K562 (cell line): ENCODE results near the gene ZSWIM4. TPM values are rescaled to one million over a fixed set of nuclear protein-coding genes. Genes with fewer than 3 reads are reported as not detected.
A peak's percentile ranks its signal among the peaks of the same experiment; 100 is the strongest.

Source experiments
- ATF1 ChIP-seq, 2 experiments: fragments of 450-650 bp in 1 of 2; IDR thresholded peaks; 2 replicates each; pipeline ENCODE4 v1.6.1; 2016; ENCODE audit warnings: missing compliant biosample characterization in 1 of 2, missing genetic modification characterization in 1 of 2
- CSDE1 ChIP-seq, 2 experiments: fragments of 450-650 bp; IDR thresholded peaks; 2 replicates each; pipeline ENCODE4 v1.6.1; 2016; ENCODE audit warnings: mild to moderate bottlenecking in 1 of 2
- HDAC3 ChIP-seq: fragments of 450-650 bp; IDR thresholded peaks from 2 replicates; pipeline ENCODE4 v1.6.1; 2018; ENCODE audit warnings: borderline replicate concordance, mild to moderate bottlenecking, moderate library complexity; ENCODE audit not compliant: partially characterized antibody
- HNRNPH1 ChIP-seq: fragments of 200-400 bp; formaldehyde crosslinking; optimal IDR thresholded peaks from 2 replicates; pipeline ENCODE3; 2017; ENCODE audit warnings: low read depth, mild to moderate bottlenecking, low read length, moderate library complexity
- NUFIP1 ChIP-seq: fragments of 450-650 bp; IDR thresholded peaks from 2 replicates; pipeline ENCODE4 v1.6.1; 2018; ENCODE audit not compliant: partially characterized antibody
- POLR2AphosphoS5 ChIP-seq: IDR thresholded peaks from 2 replicates; pipeline ENCODE4 v1.6.1; 2011; ENCODE audit warnings: mild to moderate bottlenecking, low read depth, low read length, moderate library complexity; ENCODE audit not compliant: control insufficient read depth, insufficient read depth
- POLR2B ChIP-seq: fragments of 450-650 bp; IDR thresholded peaks from 2 replicates; pipeline ENCODE4 v1.6.1; 2018; ENCODE audit warnings: low read depth; ENCODE audit not compliant: partially characterized antibody
- PTBP1 ChIP-seq: fragments of 200-400 bp; formaldehyde crosslinking; IDR thresholded peaks from 2 replicates; pipeline ENCODE4 v1.6.1; 2017; ENCODE audit warnings: low read depth, low read length
- RBM17 ChIP-seq: fragments of 200-400 bp; formaldehyde crosslinking; IDR thresholded peaks from 2 replicates; pipeline ENCODE4 v1.6.1; 2017; ENCODE audit warnings: low read depth, mild to moderate bottlenecking, low read length, borderline replicate concordance
- RNF2 ChIP-seq: sonication (generic); IDR thresholded peaks from 2 replicates; pipeline ENCODE4 v1.6.1; 2016
- SAFB2 ChIP-seq: fragments of 200-400 bp; formaldehyde crosslinking; IDR thresholded peaks from 2 replicates; pipeline ENCODE4 v1.6.1; 2018; ENCODE audit warnings: borderline replicate concordance, low read length, low read depth, moderate library complexity; ENCODE audit not compliant: severe bottlenecking
- SMARCE1 ChIP-seq: fragments of 450-650 bp; IDR thresholded peaks from 2 replicates; pipeline ENCODE4 v1.7.1; 2016; ENCODE audit warnings: mild to moderate bottlenecking
- TAL1 ChIP-seq: fragments of 450-650 bp; IDR thresholded peaks from 2 replicates; pipeline ENCODE4 v1.6.1; 2016; ENCODE audit warnings: mild to moderate bottlenecking
- THRAP3 ChIP-seq: fragments of 450-650 bp; IDR thresholded peaks from 2 replicates; pipeline ENCODE4 v1.6.1; 2016; ENCODE audit warnings: mild to moderate bottlenecking, inconsistent platforms, borderline replicate concordance
- ZNF785 ChIP-seq: fragments of 250-450 bp; sonication (Bioruptor Pico); IDR thresholded peaks from 2 replicates; pipeline ENCODE4 v1.4.0; 2020; ENCODE audit warnings: mild to moderate bottlenecking
- polyA plus RNA-seq, 8 experiments: library from polyadenylated mRNA; depleted of rRNA in 4 of 8; stranded (reverse) in 5 of 8; unstranded in 3 of 8; fragments of >200 nt; fragmentation: Nextera tagmentation in 2 of 8; fragmentation: Illumina TruSeq in 1 of 8; extraction: Ambion mirVana in 2 of 8; extraction: Trizol in 1 of 8; gene quantifications; 2 replicates each; pipeline versions ENCODE4 v1.2.1 to v1.2.3, GENCODE V29; 2011 to 2014; ENCODE audit warnings: inconsistent platforms in 1 of 8, missing spikeins in 1 of 8
- total RNA-seq, 7 experiments: library from RNA; depleted of rRNA in 6 of 7; stranded (reverse); fragments of >200 nt in 6 of 7; fragmentation: Illumina TruSeq in 2 of 7; extraction: Trizol in 2 of 7; gene quantifications; 2 replicates each; pipeline versions ENCODE4 v1.2.1 to v1.2.3, GENCODE V29; 2011 to 2021; ENCODE audit warnings: low replicate concordance in 1 of 7
- TF ChIP-seq, protein P1 (sequence below): sonication (generic); formaldehyde crosslinking; IDR thresholded peaks from 2 replicates; pipeline ENCODE4 v1.8.0; 2022; ENCODE audit warnings: mild to moderate bottlenecking, missing genetic modification reagents, borderline replicate concordance
- TF ChIP-seq, protein P2 (sequence below), 3 experiments: IDR thresholded peaks in 2 of 3; conservative IDR thresholded peaks in 1 of 3; 2 replicates each; pipeline ENCODE4 v1.5.1; 2011 to 2012; ENCODE audit warnings: low read length in 3 of 3, mild to moderate bottlenecking in 3 of 3, control low read depth in 2 of 3, improper control_type of control experiment in 1 of 3, inconsistent platforms in 1 of 3, low read depth in 1 of 3, mixed read lengths in 1 of 3, moderate library complexity in 1 of 3; ENCODE audit not compliant: insufficient read depth in 2 of 3
- TF ChIP-seq, protein P3 (sequence below): fragments of 450-650 bp; formaldehyde crosslinking; conservative IDR thresholded peaks from 2 replicates; pipeline ENCODE4 v1.4.0; 2022; ENCODE audit warnings: mild to moderate bottlenecking, missing genetic modification characterization
- TF ChIP-seq, protein P4 (sequence below), 2 experiments: fragments of 450-650 bp in 1 of 2; sonication (generic) in 1 of 2; formaldehyde crosslinking in 1 of 2; IDR thresholded peaks in 1 of 2; conservative IDR thresholded peaks in 1 of 2; 2 replicates each; pipeline versions ENCODE4 v1.6.1 to v1.8.1; 2016 to 2023; ENCODE audit warnings: mild to moderate bottlenecking in 2 of 2, moderate library complexity in 2 of 2, inconsistent platforms in 1 of 2, missing genetic modification reagents in 1 of 2

ZSWIM4 gene
- total and polyA plus RNA-seq, 9 of the 15 experiments (the other 6 are each of a cell fraction or from before 2014, with no cell fraction given) = 0.25 to 3.7 (median 0.79) TPM; not detected in 2

DNA sequence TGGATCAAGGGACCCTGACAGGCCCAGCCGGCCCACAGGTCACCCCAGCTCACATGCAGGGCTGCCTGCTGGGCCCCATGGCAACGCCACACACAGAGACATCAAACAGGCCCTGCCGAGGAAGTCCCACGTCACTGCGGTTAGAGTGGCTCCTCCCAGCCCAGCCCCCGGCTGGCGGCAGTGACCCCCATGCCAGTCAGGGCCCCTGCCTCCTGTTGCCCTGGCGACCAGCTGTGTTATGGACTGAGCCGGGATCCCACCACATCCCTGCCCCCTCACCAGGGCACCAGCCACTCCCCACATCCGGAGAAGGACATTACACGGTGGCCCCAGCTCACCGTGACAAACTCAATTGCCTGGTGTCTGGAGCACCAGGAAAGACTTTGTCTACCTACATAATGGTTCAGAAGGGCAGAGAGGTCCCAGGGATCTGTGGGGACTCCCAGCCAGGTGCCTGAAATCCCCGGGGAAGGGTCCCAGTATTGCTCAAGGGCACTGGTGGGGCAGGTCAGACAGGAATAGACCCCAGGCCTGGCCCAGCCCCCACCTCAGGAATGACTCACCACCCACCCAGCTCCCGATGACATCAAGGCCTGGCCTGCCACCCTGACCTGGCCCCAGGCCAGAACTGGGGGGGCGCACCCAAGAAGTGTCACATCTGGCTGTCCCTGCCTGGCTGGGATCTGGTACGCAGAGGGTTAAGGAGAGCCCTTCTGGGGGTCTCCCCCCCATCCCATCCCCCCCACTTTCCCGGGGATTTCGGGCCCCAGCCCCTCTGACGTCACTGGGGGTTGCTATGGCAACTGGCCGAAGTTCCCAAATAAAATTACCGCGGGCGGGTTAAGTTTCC, 51.5 kb downstream of the ZSWIM4 start (continued):
- TF ChIP-seq, protein P1, sequence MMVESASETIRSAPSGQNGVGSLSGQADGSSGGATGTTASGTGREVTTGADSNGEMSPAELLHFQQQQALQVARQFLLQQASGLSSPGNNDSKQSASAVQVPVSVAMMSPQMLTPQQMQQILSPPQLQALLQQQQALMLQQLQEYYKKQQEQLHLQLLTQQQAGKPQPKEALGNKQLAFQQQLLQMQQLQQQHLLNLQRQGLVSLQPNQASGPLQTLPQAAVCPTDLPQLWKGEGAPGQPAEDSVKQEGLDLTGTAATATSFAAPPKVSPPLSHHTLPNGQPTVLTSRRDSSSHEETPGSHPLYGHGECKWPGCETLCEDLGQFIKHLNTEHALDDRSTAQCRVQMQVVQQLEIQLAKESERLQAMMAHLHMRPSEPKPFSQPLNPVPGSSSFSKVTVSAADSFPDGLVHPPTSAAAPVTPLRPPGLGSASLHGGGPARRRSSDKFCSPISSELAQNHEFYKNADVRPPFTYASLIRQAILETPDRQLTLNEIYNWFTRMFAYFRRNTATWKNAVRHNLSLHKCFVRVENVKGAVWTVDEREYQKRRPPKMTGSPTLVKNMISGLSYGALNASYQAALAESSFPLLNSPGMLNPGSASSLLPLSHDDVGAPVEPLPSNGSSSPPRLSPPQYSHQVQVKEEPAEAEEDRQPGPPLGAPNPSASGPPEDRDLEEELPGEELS = 0 out of 2 replicates have a peak, but pooled peaks have one; percentile 64
- TF ChIP-seq NUFIP1 (no peak), SAFB2 (no peak), SMARCE1 (peak; percentile 91), CSDE1 (IDR thresholded peaks at IDR 0.05) (peak in 1 of 2 experiments; percentile 96; a peak in 2 of 4 replicates), TAL1 (0 out of 2 replicates have a peak, but pooled peaks have one; percentile 6), ATF1 (CRISPR knock-in tag; IDR thresholded peaks at IDR 0.05) (peak; percentile 58), ATF1 (tag; IDR thresholded peaks at IDR 0.05) (peak; percentile 98), HDAC3 (peak; percentile 57), THRAP3 (no peak), PTBP1 (no peak), RNF2 (peak; percentile 63), HNRNPH1 (no peak), RBM17 (no peak), ZNF785 (CRISPR knock-in tag) (no peak), POLR2AphosphoS5 (peak; percentile 28; the same call in 1 of the 2 replicates), POLR2B (no peak)
- TF ChIP-seq, protein P2, sequence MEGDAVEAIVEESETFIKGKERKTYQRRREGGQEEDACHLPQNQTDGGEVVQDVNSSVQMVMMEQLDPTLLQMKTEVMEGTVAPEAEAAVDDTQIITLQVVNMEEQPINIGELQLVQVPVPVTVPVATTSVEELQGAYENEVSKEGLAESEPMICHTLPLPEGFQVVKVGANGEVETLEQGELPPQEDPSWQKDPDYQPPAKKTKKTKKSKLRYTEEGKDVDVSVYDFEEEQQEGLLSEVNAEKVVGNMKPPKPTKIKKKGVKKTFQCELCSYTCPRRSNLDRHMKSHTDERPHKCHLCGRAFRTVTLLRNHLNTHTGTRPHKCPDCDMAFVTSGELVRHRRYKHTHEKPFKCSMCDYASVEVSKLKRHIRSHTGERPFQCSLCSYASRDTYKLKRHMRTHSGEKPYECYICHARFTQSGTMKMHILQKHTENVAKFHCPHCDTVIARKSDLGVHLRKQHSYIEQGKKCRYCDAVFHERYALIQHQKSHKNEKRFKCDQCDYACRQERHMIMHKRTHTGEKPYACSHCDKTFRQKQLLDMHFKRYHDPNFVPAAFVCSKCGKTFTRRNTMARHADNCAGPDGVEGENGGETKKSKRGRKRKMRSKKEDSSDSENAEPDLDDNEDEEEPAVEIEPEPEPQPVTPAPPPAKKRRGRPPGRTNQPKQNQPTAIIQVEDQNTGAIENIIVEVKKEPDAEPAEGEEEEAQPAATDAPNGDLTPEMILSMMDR (IDR thresholded peaks at IDR 0.05 in 2 of 3, conservative IDR thresholded peaks at IDR 0.05 in 1 of 3; ENCODE audit: insufficient read depth in 2 of 3, low read depth in 1 of 3, low read length in 3 of 3) = no peak
- TF ChIP-seq, protein P3, sequence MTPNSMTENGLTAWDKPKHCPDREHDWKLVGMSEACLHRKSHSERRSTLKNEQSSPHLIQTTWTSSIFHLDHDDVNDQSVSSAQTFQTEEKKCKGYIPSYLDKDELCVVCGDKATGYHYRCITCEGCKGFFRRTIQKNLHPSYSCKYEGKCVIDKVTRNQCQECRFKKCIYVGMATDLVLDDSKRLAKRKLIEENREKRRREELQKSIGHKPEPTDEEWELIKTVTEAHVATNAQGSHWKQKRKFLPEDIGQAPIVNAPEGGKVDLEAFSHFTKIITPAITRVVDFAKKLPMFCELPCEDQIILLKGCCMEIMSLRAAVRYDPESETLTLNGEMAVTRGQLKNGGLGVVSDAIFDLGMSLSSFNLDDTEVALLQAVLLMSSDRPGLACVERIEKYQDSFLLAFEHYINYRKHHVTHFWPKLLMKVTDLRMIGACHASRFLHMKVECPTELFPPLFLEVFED = 0 out of 2 replicates have a peak, but pooled peaks have one; percentile 14
- TF ChIP-seq, protein P4, sequence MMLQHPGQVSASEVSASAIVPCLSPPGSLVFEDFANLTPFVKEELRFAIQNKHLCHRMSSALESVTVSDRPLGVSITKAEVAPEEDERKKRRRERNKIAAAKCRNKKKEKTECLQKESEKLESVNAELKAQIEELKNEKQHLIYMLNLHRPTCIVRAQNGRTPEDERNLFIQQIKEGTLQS (IDR thresholded peaks at IDR 0.05) = peak; percentile 100
- TF ChIP-seq, protein P4 (CRISPR knock-in tag; conservative IDR thresholded peaks at IDR 0.05) = peak; percentile 99
